Glomerular endothelial cell (primary cell): ENCODE measurements around the gene SDK1. TPM values are rescaled to one million over a fixed set of nuclear protein-coding genes. Genes with fewer than 3 reads are reported as not detected.

Experiments
- DNase-seq: peaks from one replicate; pipeline ENCODE4 v3.0.0-alpha.2; 2011; ENCODE audit warnings: low read depth, low spot score; ENCODE audit errors: extremely low read depth
- total RNA-seq: library from RNA; depleted of rRNA; stranded (reverse); fragments of >200 nt; gene quantifications from 2 replicates; pipeline ENCODE4 v1.2.3, GENCODE V29; 2015

SDK1 gene
- total RNA-seq, 1 donor from 2014 or later = 2.3 TPM

DNA sequence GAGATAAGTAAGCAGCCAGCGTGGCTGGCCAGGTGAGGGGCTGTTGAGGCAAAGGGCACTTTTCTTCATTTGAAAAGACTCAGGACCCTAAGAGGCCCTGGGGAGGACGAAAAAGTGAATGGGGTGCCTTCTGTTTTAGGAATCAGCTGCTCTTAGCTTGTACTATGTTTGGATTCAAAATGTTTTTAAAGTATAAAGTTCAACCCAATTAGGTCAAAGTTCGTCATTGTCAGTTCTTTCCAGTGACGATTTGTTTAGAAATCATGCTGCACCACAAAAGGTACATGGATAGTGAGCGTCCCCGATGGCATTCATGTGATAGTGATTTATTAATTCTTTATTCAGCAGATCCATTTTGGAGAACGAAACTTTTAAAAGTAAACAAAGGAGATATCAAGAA, 338.2 kb downstream of the SDK1 start:
- no peak for DNase-seq

DNA sequence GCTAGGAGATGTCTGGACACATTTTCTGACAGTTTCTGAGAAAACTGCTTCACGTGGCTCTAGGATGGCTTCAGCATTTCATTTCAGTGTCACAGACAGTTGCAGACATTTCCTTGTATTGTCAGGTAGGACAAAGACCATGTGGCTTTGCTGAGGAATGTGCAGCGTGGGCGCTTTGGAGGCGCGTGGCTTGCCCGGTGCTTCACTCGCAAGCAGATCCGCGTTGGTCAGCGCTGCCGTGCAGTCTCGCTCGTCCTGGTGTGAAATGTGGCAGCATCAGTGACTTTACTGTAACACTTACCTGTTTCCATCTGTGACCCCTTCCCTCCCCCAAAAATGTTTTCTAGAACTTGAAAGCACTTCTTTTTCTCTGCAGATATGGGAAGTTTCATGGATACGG, 340.5 kb downstream of the SDK1 start:
- DNase-seq = no peak

DNA sequence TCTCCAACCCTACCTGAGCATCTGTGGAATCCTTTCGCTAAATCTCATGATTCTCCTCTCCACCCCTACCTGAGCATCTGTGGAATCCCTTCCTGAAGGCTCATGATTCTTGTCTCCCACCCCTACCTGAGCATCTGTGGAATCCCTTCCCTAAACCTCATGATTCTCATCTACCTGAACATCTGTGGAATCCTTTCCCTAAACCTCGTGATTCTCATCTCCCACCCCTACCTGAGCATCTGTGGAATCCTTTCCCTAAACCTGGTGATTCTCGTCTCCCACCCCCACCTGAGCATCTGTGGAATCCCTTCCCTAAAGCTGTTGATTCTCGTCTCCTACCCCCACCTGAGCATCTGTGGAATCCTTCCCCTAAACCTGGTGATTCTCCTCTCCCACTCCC, 342.0 kb downstream of the SDK1 start:
- DNase-seq = no peak

DNA sequence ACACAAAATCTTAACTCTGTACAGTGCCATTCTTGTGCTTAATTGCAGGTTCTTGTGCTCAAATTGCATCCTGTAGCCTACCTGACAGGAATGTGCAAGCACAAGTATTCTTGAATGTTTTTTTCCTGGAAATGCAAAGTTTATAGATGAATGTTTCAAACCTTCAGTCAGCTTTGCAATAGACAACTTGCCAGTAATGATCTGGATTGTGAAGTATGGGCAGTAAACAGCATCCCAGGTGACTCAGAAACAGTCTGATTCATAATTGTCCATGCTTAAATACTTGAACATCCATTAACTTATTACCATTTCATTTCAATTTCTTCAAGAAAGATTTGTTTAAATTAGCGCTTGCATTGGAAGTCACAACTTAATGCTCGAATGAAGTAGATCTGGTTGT, 347.2 kb downstream of the SDK1 start:
- DNase-seq = no peak

DNA sequence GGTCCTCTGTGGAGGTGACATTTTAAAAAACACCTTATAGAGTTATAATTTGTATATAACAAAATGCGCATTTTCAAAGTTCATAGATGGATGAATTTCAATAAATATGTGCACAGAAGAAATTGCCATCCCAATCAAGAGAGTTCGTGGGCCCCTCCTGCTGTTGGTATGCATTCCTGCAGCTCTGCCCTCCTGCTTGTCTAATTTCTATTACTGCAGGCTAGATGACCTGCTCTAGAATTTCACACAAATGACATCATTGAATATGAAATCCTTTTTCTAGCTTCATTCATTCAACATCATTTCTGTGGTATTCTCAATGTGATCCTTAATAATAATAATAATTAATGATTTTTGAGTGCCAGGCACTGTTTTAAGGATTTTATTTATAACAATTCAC, 348.2 kb downstream of the SDK1 start:
- no peak for DNase-seq

DNA sequence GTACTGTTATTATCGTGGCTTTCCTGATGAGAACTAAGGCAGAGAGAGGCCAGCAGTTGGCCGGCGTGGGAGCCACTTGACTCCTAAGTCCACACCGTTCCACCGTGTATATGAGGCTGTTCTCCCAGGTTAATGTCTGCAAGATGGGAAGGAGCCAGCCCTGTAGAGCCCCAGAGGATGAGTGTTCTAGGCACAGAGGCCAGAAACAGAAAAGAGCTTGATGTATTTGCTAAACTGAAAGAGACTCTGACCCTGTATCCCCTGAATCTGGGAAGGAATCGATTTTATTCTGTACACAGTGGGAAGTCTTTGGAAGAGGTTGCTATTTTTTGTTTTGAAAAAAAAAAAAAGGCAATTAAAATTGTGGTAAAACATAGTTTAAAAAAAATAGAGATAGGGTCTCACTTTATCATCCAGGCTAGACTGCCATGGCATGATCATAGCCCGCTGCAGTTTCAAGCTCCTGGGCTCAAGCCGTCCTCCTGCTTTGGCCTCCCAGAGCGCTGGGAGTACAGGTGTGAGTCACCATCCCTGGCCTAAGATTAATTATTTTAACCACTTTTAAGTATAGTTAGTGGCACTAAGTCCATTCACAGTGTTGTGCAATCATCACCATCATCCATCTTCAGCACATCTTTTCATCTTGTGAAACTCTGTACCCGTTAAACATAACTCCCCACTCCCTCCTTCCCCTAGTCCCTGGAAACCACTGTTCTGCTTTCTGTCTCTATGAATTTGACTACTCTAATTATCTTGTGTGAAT, 348.8 kb downstream of the SDK1 start:
- no peak for DNase-seq

DNA sequence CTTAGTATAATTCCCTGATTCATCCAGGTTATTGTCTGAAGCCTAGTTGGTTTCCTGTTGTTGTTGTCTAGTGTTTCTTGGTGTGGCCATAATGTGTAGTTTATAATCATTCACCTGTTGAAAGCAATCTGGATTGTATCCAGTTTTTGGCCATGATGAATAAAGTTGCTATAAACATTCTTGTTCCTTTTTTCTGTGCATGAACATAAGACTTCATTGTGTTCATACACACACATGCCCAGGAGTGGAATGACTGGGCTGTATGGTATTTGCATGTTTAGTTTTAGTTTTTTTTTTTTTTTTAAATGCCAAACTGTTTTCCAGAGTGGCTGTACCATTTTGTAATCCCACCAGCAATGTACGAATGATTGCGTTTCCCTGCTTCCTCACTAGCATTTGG, 349.8 kb downstream of the SDK1 start:
- no peak for DNase-seq

DNA sequence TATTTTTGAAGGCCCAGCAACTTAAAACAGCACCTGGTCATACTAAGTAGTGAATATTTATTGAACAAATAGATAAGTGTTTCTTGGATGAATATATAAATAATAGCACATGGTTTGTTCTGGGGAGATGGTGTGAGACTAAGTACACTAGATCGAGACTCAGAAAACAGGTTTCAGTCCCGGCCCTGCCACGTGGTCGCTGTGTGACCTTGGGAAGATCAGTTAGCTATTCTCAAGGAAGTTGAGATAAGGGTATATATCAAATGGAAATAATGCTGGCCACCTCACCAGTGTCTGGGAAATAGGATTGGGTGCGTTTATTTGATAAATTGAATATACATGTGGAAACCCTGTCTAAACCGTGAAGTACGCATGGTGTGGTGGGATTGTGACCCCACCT, 354.6 kb downstream of the SDK1 start:
- DNase-seq = no peak

DNA sequence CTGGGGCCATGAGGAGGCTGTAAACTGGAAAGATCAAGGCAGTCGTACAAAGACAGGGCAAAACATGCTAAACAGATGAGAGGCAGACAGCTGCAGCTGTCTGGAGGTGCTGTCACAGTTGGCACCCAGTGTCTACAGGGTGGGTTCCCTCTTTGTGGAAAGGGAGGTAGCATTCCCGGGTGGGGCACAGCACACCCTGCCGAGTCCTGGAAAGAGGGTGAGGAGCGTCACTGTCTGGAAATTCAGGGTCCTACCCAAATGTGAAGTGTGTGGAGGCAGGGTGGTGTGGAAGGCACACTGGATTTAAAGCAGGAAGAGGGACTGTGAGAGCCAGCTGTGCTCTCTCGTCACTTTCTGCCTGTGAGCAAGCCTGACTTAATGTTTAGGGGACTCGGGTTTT, 356.2 kb downstream of the SDK1 start:
- no peak for DNase-seq

DNA sequence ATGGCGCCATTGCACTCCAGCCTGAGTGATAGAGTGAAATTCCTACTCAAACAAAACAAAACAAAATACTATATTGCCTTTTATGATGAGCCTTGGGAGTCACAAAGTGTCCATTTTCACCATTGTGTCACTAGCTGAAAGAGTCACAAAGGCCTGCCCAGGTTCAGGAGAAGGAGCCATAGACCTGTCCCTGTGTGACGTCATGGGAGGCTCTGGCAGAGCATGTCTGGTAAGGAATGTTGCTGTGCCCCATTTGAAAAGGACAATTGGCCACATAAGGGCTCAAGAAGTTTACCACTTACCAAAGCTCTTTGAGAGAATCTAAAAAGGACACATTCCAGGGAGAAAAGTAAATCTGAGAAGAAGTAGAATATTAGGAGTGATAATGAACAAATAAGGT, 367.7 kb downstream of the SDK1 start:
- DNase-seq = no peak

DNA sequence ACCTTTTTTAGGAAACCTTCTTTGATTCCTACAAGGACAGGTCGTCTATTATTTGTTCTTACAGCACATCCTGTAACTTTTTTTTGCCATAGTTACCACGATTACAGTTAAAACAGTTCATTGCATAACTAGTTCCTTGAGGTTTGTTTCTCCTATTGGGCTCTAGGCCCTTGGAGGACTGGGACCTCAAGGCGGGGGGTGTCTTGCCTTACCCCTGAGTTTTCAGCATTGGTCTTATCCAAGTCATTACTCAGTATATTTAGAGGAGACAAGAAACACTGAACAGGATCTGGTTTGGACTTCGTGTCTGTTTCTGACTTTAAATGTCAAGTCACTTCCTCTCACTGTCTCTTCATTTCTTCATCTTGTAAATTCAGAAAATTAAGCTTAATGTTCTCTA, 369.8 kb downstream of the SDK1 start:
- DNase-seq = no peak

DNA sequence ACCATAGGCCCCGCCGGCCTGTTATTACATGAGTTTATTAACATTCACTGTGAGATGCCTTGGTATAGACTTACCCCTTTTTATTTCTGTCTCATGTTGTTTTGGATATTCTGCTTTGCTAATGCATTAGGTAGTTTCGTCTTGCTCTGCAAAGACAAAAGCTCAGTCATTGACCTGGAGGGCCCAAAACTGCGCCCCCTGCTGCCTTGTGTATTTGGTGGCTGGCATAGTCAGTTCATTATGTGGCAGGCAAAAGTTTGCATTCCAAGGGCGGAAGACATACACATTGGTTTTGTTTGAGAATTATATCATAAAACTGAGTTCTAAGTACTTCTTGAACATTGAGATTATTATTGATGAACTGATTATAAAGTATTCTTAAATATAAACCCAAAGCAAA, 372.5 kb downstream of the SDK1 start:
- no peak for DNase-seq

DNA sequence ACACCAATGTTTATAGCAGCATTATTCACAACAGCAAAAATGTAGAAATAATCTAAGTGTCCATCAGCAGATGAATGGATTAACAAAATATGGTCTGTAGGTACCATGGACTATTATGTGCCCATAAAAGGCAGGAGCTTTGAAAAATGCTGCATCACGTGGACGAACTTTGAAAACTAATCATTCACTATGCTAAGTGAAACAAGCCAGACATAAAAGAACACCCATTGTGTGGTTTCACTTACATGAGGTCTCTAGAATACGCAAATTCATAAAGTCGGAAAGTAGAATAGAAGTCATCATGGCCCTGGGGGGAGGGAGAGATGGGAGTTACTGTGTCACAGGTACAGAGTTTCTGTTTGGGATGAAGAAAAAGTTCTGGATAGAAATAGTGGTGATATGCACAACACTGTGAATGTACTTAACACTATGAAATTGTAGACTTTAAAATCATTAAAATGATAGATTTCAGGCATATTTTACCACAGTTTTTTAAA, 377.3 kb downstream of the SDK1 start:
- DNase-seq = no peak

DNA sequence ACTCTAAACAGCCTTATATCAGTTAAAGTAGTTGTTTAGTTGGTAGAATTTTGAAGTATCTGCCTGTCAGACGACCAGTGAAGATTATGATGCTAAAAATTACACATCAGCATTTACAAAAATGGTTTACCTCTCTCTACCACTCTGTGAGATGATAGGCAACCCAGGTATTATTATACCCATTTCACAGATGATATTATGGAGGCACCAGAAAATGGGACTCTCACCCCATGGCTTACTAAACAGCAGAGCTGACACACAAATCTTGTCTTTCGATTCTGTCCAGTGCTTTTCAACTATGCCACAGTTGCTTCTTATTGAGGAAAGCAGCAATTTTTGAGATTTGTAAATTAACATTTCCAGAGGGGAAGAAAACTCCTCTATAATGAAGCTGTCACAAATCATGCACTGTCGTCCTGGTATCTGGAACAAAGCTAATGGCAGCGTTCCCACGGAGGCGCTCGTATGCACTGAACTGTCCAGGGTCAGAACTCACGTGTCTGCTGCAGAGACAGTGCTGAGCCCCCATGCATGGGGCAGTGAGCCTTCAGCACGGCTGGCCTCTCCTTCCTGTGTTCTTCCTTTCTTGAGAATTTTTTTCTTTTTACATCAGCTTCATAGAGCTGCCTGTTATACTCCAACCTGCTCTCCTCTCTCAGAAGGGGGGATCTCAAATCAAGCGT, 381.1 kb downstream of the SDK1 start:
- DNase-seq = no peak

DNA sequence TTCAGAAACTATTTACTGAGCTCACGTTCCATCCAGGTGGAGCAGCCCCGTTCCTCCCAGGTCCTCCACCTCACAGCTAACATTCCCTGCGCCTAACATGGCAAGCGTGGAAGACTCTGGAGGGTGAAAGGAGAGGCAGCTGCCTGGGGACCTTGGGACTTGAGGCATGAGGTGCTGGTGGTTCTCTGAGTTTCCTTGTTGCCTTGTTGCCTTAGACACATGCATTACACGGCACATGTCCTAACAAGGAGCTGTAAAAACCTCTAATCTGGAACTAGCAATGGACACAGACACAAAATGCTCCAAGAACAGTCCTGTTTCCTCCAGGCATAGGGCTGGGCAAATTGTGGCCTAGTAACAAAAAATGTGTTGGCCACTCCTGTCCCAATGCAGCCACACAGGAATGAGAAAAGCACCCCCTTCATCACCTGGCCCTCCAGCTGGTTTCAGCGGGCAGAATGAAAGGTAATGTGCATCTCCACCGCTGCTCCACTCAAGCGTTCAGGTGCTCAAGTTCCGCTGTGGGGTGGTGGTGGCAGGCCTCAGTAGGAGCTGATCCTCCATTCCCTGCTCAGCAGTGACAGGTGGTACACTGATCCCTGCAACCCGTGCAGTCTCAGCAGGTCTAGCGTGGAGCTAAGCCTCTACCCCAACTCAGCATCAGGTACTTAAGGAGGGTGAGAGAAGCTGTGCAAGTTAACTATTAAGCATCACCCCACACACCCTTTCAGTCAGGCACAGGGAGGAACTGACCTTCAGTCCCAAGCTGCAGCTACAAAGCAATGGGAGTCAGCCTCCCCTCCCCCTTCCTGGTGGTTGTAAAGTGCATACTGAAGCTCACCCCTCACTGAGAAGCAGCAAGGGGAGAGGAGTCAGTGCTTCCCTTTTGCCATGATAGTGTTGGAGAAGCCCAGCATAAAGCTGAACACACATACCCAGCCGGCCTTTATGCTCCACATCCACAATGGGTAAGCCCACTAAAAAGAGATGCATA, 382.8 kb downstream of the SDK1 start:
- no peak for DNase-seq

DNA sequence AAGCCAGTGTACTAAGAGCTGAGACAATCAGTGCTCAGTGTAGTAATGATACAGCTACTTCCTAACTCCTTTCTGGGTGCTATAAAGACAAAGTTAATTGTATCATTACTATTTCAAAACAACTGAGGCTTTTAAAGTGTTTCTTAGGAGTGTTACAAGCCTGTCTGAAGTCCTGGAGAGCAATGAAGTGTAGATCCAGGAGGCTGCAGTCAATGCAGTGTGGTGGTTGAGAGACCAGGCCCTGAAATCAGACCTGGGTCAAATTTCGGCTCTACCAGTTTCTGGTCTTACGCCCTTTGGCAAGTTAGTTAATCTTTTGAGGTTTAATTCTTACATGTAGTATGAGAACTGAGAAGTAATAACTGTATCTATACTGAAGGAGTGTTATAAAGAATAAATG, 387.0 kb downstream of the SDK1 start:
- DNase-seq = no peak

DNA sequence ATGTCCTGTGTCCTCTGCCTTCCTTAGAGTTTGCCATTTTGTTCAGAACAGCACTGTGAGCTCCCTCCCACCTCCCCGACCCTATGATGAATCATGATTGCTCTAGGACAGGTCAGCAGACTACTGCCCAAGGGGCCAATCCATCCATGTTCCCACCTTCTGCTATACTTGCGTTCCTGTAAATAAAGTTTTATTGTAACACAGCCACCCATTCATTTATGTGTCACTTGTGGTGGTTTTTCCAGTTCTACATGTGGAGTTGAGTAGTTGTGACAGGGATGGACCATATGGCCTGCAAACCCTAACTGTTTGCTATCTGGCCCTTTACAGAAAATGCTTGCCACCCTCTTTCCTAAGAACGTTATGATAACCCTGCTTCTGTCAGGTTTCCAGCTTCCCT, 387.8 kb downstream of the SDK1 start:
- DNase-seq = no peak

DNA sequence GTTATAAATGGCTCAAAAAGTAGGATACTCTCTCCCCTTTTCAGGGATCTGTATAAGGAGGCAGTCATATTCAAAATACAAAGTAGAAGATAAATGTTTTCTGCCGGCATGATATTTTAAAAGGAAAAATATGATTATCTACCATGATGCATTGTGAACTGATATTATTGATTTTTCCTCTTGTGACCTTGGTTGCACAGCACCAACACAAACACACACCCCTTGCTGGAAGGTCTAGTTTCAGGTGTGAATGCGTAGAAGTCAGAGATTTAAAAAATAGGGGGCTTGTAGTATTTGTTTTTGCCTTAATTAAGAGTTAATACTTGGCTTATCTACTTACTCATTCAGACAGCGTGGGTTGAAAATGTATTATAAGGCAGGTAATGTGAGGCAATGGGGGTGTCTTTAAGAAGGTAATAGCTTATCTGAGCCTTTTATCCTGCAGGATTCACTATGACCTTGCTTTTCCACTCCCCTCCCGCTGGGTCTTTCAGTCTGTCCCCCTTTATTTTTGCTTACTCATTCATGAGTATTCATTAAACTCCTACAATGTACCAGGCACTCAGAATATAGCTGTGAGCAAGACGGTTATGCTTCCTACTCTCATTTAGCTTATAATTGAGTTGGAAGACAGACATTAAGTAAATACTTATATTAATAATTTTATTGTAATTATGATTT, 390.6 kb downstream of the SDK1 start:
- no peak for DNase-seq

DNA sequence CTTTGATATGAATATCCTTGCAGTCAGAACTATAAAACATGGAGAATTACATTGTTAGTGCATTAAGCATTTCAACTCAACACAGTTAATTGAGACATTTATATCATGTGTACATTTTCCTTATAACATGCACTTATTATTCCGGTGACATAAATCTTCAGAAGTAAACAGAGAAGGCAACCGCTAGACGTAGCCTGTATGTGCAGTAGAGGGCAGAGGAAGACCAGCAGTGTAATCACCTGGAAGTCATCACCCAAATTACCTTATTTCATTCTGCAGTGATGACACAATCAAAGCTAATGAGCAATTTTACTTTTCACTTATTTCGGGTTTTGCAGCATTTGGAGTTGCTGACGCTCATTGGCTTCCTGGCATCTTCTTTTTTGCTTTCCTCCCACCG, 394.6 kb downstream of the SDK1 start:
- no peak for DNase-seq

DNA sequence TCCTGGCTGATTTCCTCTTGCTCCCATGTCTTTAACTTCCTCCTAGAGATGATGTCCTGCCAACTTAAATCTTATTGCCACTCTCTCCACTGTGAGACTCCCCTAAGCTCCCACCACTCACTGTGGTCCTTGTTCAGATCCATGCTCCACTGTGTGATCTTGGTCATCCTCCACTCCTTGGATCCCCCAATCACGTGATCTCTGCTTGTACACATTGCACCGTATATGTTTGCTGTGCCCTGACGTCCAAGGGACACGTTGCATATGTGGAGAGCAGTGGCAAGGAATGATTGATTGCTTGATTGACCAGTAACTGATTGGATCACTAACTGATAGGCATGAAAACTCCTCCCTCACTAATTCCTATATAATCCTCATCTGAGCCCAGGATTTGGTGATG, 395.1 kb downstream of the SDK1 start:
- no peak for DNase-seq

DNA sequence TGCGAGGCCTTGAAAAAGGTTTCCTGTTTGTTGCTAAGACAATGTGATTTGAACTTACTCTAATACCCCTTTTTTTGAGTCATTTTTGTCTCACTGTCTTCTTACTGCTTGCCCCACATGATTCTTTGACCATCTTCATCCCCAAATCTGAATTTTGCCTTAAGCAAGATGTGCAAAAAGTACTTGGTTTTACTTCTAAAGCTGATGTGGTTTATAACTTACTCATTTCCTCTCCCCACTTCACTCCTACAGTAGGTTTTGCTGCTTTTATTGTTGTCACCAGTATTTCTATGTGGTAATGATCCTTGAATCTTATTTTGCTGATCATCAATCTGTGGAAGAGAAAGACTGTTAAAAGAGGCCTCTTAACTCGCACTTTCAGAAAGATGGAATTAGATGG, 396.4 kb downstream of the SDK1 start:
- DNase-seq = no peak
